Lower lobe of right lung (tissue), 2 donors: Measurements from ENCODE around the gene PACSIN2. TPM values are rescaled to one million over a fixed set of nuclear protein-coding genes. Genes with fewer than 3 reads are reported as not detected.
A peak's percentile ranks its signal among the peaks of the same experiment; 100 is the strongest.

Source experiments
- ATAC-seq, 2 donors: fragments of 200-7000 bp; cut with Tn5 transposase; one replicate each; pipeline ENCODE4 v1.9.1; 2020 to 2022; ENCODE audit warnings: mild to moderate bottlenecking in 2 of 2, moderate library complexity in 2 of 2
- DNase-seq: peaks from one replicate; pipeline ENCODE4 v3.0.0-alpha.2; 2020
- H3K27ac ChIP-seq: fragments of 200-600 bp; one replicate; pipeline ENCODE4 v1.8.0; 2022
- H3K27me3 ChIP-seq: fragments of 200-600 bp; one replicate; pipeline ENCODE4 v1.8.0; 2022; ENCODE audit warnings: low read depth
- H3K36me3 ChIP-seq: fragments of 200-600 bp; one replicate; pipeline ENCODE4 v1.8.0; 2022; ENCODE audit warnings: mild to moderate bottlenecking
- H3K4me1 ChIP-seq: fragments of 200-600 bp; one replicate; pipeline ENCODE4 v1.8.0; 2022
- H3K4me3 ChIP-seq: fragments of 200-600 bp; one replicate; pipeline ENCODE4 v1.8.0; 2022; ENCODE audit warnings: mild to moderate bottlenecking
- H3K9me3 ChIP-seq: fragments of 200-600 bp; one replicate; pipeline ENCODE4 v1.8.0; 2022
- CTCF ChIP-seq: fragments of 200-600 bp; IDR thresholded peaks from one replicate; pipeline ENCODE4 v1.8.0; 2022; ENCODE audit warnings: antibody characterized with exemption, mild to moderate bottlenecking
- intact Hi-C: fragments of 100-400 bp; cut with DNase I; formaldehyde crosslinking; loops from one replicate; pipeline ENCODE4 v1.11.0; 2022
- total RNA-seq: library from RNA; stranded (reverse); fragmentation: NEBNext Ultra II Directional; extraction: Animal tissue kit (Norgen Biotek cat#: 25700); gene quantifications from one replicate; pipeline ENCODE4 v1.2.1, GENCODE V29; 2021
- donor health status: DM: no; HTN: yes; CAD: no; lungs with severe emphysema.

Gene PACSIN2
- total RNA-seq, 1 donor from 2014 or later, result 104 TPM

- Histone ChIP-seq H3K36me3 (no peaks in the 10 kb centered on the region), H3K4me1 (peaks cover 37% of the 10 kb centered on the region), H3K4me3 (no peak overlapping the region), H3K27me3 (no peaks in the 10 kb centered on the region), H3K27ac (no peak overlapping the region), H3K9me3 (no peaks in the 10 kb centered on the region)
- DNase-seq (peak; percentile 86), ATAC-seq (peak; percentile 39 to 81)
- TF ChIP-seq CTCF, result peak; percentile 40
- intact Hi-C loops, result no loop called here
Measured at GRCh38 chr22:42967933-42968332, 47.0 kb downstream of the PACSIN2 start.

- Histone ChIP-seq H3K9me3 (no peaks in the 10 kb centered on the region), H3K4me3 (no peak overlapping the region), H3K27ac (no peak overlapping the region), H3K27me3 (no peaks in the 10 kb centered on the region), H3K36me3 (no peaks in the 10 kb centered on the region), H3K4me1 (peaks cover 41% of the 10 kb centered on the region)
- intact Hi-C loops, result no loop called here
- DNase-seq (no peak), ATAC-seq (no peak)
- no peak for TF ChIP-seq CTCF
Measured at GRCh38 chr22:42967005-42967404, 47.9 kb downstream of the PACSIN2 start.

DNA sequence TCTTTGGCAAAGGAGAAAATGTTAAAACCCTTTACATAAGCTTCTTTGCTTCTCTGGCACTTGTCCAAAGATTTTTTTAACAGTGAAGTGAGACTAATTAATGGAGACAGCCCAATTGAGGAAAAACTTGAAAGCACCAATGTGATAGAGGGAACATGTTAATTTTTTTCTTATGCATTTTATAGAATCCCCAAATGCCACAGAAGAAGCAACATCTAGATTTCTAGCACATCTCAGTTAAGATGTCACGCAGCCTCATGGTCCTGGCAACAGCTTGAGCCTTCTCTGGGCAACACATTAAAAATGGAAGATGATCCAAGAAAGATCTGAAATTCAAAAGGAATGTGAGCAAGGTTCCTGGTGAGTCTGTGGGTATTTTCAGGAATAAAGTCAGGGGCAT lies 48.5 kb downstream of the PACSIN2 start:
- peaks cover 46% of the 10 kb centered on the region for H3K4me1 ChIP-seq
- TF ChIP-seq CTCF, result no peak
- H3K27me3 ChIP-seq, result no peaks in the 10 kb centered on the region
- DNase-seq, result no peak
- H3K4me3 ChIP-seq, result no peak overlapping the region
- H3K9me3 ChIP-seq, result no peaks in the 10 kb centered on the region
- no peak for ATAC-seq
- H3K27ac ChIP-seq, result no peak overlapping the region
- H3K36me3 ChIP-seq, result no peaks in the 10 kb centered on the region
- intact Hi-C loops, result no loop called here

DNA sequence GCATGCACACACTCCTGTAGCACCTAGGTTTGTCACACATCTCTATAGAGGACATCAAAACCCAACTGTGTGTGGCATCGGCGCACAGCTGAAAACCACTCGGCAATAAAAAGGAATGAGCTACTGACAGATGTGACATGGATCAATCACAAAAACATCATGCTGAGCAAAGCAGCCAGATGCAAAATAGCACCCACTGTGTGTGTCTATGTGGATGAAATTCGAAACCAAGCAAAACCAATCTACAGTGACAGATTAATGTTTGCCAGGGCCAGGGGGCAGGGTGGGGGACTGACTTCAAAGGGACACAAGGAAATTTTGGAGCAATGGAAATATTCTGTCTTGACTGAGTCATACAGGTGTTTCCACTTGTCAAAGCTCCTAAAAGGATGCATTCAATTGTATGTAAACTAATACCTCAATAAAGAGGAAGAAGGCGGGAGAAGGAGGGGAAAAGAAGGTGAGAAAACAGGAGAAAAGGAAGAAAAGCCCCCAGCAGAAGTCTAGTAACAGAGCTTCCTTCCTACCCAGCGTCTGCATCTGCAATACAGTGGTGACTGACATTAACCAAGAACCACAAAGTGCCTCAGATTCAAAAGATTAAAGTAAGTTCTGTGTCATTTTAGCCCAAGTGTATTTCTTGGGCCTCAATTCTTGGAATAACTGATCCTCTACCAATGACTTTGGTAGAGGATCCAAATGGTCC lies 49.8 kb downstream of the PACSIN2 start:
- Histone ChIP-seq H3K4me1 (peaks cover 58% of the 10 kb centered on the region), H3K4me3 (no peak overlapping the region), H3K9me3 (no peaks in the 10 kb centered on the region), H3K27ac (no peak overlapping the region), H3K36me3 (no peaks in the 10 kb centered on the region), H3K27me3 (no peaks in the 10 kb centered on the region)
- intact Hi-C loops, result no loop called here
- TF ChIP-seq CTCF, result no peak
- DNase-seq (no peak), ATAC-seq (no peak)

DNA sequence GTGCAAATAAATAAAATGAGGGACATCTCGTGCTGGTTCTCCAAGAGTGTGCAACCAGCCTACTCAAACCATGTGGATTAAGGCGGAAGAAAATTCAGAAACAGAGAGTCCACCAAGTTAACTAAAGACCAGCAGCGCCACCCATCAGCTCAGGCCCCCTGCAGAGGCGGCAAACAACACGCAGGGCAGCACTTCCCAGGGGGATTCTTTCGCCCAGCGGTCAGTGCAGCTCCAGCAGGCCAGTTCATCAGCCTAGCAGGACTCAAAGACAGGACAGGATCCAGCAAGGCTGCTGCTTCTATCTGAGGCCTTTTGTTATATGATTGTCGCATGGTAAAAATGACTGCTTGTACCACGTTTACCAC lies 51.7 kb downstream of the PACSIN2 start:
- Histone ChIP-seq H3K4me3 (no peak overlapping the region), H3K4me1 (peaks cover 67% of the 10 kb centered on the region), H3K27me3 (no peaks in the 10 kb centered on the region), H3K9me3 (no peaks in the 10 kb centered on the region), H3K27ac (peak overlapping the region; percentile 80), H3K36me3 (no peaks in the 10 kb centered on the region)
- no peak for ATAC-seq
- no peak for TF ChIP-seq CTCF
- no peak for DNase-seq
- intact Hi-C loops, result no loop called here
